Smooth muscle cell of trachea (primary cell): ENCODE results near the gene SLC5A2. TPM values are rescaled to one million over a fixed set of nuclear protein-coding genes. Genes with fewer than 3 reads are reported as not detected.

Experiments
- total RNA-seq: library from RNA; depleted of rRNA; stranded (reverse); fragments of >200 nt; gene quantifications from 2 replicates; pipeline ENCODE4 v1.2.1, GENCODE V29; 2014

The SLC5A2 gene
- under 0.01 and 0.15 TPM in 2 replicates for total RNA-seq

GRCh38 chr16:31483081-31483480, at the start of gene SLC5A2:
Gene SLC5A2, plus strand, starts transcription at chr16:31483123. Its CDS starts 14 bp downstream, at chr16:31483137.

DNA sequence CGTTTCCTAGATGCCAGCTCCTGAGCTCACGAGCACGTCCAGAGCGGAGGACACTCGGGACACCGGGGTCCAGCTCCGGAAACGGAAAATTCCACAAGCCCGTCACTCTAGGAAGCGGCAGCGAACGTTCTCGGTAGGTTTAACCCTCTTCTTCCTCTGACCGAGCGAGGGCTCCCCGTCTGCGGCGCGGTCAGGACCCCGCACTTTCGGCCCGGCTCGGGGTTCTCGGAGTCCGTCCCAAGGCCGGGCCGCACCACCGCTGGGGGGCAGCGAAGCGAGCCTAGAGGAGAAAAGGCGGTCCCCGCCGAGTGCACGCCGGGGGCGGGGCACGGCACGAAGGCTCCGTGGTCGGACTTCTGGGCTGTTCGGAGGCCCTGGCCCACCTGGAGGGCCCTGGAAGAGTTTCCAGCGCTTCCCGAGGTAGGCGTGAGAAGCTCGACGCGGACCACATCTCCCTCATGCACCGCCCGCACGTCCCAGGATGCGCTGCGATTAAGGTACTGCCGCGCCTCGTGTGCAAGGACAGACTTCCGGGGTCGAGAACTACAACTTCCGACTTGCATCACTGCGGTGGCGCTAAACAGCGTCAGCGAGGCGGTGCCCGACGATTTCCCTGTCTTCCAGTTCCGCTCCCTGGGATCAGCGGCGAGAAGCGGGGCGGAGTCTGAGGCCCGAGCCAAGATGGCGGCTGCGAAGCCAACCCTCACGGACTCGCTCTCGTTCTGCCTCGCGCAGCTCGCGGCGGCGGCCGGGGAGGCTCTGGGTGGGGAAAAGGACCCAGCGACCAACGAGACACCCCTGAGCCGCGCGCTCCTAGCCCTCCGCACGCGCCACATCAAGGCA, 23.9 kb upstream of the SLC5A2 start, which contains the start of gene ARMC5:
Gene ARMC5, plus strand, starts transcription at position 658 of the 843 bp plus-strand sequence. Its CDS starts 24 bp downstream, at position 682.

GRCh38 chr16:31471875-31472708, 10.8 kb upstream of the SLC5A2 start, which contains the start of gene TGFB1I1:
Gene TGFB1I1, plus strand, starts transcription at chr16:31472152. Its CDS starts 37 bp downstream, at chr16:31472189.

GRCh38 chr16:31507929-31508705, 25.2 kb downstream of the SLC5A2 start, which contains the start of gene RUSF1:
Gene RUSF1, minus strand, starts transcription at chr16:31508391. Its CDS starts 18 bp downstream, at chr16:31508373.

DNA sequence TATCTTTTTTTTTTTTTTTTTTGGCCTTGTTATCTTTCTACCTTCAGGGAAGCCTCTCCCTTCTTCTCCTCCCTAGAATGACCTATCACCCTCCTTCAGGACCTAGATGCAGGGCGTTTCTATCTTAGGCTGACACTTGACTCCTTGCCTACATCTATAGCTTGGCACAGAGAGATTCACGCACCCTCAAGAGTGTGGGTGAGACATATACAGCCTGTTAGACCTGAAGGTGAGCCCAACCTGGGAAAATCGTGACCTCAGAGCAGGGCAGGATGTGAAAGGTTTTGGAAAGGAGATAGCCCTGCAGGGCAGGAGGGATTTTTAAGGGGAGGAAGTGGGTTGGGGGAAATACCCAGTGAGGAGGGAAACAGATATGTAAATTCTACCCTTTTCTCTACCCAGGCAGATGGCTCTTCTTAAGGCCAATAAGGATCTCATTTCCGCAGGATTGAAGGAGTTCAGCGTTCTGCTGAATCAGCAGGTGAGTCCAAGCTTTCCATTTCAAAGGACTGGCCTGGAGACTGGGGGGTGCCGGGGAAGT, 44.9 kb downstream of the SLC5A2 start, which contains the start of gene AHSP:
Gene AHSP, plus strand, starts transcription at position 167 of the 541 bp plus-strand sequence. Its CDS starts 240 bp downstream, at position 407.

Other genes with a start within 250 kb of the SLC5A2 start
- not detected in 2 replicates for gene ITGAM, start 223.1 kb upstream of the SLC5A2 start, total RNA-seq
- 0.15 and 0.17 TPM in 2 replicates for gene ITGAX, start 127.9 kb upstream of the SLC5A2 start, total RNA-seq
- not detected in 2 replicates for gene ITGAD, start 89.8 kb upstream of the SLC5A2 start, total RNA-seq
- not detected in 2 replicates for gene COX6A2, start 54.8 kb upstream of the SLC5A2 start, total RNA-seq
- gene ZNF843, start 40.3 kb upstream of the SLC5A2 start, total RNA-seq = 0.15 and 0.99 TPM in 2 replicates
- gene ARMC5, start 23.6 kb upstream of the SLC5A2 start, total RNA-seq = 8.9 and 12.6 TPM in 2 replicates
- 51.1 and 51.6 TPM in 2 replicates for gene TGFB1I1, start 11.0 kb upstream of the SLC5A2 start, total RNA-seq
- 73.3 and 87.7 TPM in 2 replicates for gene RUSF1, start 25.3 kb downstream of the SLC5A2 start, total RNA-seq
- gene AHSP, start 44.8 kb downstream of the SLC5A2 start, total RNA-seq = not detected in 2 replicates